ENCODE data around the gene MAST4.

The MAST4 gene

GRCh38 chr5:66969963-66970362 lies 373.8 kb downstream of the MAST4 start:
- no peak for DNase-seq

DNA sequence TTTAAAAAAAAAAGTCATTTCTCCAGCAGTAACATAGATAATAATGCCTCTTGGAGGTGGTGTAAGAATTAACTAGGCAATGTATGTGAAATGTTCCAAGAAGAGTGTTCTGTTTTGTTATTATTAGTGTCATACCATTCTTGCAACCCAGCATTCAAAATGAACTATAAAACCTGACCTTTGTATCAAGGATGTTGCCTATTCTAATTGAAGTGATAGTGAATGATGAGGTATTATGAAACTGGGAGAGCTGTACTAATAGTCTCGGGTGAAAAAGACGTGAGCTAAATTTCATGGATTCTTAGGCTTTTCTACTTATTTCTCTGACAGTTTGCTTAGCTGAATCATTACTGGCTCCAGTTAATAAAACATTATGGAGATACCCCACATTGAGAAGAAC lies 375.8 kb downstream of the MAST4 start:
- DNase-seq, result no peak

- no peak for DNase-seq
Observed at GRCh38 chr5:66974256-66974655, 378.1 kb downstream of the MAST4 start.

DNA sequence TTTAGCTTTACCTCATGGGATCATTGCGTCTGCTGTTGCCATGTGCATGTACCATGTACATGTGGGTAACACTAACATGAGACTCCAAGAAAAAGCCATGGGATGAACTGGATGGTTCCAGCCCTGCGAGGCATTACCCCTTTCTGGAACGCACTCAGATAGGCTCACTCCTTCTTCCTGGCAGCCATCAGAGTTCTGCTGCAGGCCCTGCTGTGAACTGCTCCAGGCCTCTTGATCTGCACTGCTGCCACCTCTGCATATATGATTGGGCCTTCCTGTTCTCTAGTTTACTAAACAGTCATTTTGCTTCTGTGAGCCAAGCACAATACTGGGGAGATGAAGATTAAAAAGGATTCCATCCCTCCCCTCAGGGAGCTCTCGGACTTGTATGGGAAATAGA lies 379.9 kb downstream of the MAST4 start:
- no peak for DNase-seq

GRCh38 chr5:66979738-66980137 lies 383.5 kb downstream of the MAST4 start:
- no peak for DNase-seq

- DNase-seq, result no peak
Observed at GRCh38 chr5:66981266-66982055, 385.3 kb downstream of the MAST4 start.

- DNase-seq, result no peak
Observed at GRCh38 chr5:66982056-66982387, 385.8 kb downstream of the MAST4 start.

- DNase-seq, result no peak
Observed at GRCh38 chr5:66982470-66982869, 386.3 kb downstream of the MAST4 start.

DNA sequence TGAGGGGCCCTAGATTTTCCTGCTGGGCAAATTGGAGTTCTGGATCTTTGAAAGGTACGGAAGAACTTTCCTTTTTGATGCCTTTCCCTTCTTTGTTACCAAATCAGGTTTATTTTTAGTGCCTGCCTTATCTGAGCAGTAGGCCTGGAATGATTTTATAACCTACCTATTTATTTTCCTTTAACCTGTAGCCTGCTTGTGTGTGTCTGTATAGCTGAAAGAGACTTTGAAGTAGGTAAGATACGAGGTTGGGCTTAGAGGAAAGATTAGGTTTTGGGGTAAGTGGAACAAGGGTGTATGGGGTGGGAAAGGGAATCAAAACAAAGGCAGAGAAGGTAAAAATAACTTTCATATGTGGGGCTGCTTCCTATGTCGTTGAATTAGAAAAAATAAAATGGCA lies 389.2 kb downstream of the MAST4 start:
- DNase-seq, result no peak

GRCh38 chr5:66986009-66986408 lies 389.8 kb downstream of the MAST4 start:
- no peak for DNase-seq

GRCh38 chr5:66986534-66986933 lies 390.3 kb downstream of the MAST4 start:
- DNase-seq, result no peak

DNA sequence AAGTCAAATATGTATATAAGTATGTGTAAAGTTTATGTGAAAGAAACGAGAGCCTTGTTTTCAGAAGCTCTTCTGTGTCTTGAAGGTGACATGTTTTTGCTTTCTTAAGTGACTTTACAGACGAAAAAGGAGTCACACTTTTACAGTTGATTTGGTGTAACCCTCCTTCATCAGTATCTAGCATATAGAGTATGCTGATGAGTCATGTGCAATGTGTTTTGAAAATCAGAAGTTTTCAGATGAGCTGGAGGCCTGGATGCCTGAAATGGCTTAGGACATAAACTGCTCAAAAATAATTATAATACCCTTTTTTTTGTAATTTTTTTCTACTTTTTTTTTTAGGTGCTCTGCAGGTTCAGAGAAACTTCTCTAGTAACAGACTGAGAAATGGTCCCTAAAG lies 390.9 kb downstream of the MAST4 start:
- no peak for DNase-seq

DNA sequence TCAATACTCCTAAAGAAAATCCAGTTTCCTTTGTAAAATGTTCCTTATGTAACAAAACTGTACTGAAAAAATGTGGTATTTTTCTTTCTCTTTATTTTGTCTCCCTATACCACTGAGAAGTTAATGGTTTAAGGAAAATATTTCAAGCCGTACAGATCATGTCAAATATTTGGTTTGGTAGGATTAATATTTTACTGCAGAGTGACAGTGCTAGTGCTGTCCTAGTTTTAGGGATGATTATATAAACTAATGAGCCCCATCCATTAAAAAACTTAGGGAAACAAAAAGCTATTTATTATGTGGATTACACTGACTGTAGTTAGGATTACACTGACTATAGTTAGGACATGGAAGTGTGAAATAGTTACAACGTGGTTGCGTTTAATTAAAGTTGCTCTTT lies 391.3 kb downstream of the MAST4 start:
- no peak for DNase-seq

GRCh38 chr5:66987949-66988838 lies 392.0 kb downstream of the MAST4 start:
- DNase-seq, result peak; percentile 52

DNA sequence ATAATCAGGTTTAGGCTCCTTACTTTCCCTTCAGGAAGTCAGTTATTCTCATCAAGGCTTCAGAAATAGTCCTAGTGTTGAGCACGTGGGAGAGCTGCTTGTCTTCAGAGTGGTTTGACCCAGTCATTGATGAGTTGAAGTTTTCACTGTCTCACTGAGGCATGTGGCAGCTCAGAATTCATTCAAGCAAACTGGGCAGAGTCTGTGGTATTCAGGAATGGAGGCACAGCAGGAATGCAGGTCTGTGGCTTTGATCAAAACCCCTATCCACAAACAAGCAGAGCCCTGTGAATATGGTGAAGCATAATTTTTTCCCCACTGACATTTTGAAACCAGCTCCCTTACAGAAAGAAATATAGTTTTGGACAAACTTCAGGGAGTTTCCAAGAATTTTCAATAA lies 393.1 kb downstream of the MAST4 start:
- no peak for DNase-seq

DNA sequence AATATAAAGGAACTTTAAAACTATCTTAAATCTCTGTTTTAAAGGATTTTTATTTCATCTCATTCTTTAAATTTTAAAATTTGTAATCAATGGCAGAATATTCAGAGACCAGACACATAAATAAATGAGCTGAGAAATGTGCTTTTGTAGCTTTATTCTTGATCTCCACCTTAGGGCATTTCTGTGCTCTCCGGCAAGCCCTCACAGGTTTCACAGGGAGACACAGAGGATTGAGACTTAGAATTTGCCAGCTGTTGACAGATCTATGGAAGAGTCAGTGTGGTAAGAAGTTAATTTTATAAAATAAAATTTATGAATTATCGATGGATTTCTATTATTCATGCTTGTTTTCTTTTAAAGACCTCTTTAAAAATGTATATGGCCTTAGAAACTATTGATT lies 393.6 kb downstream of the MAST4 start:
- no peak for DNase-seq

DNA sequence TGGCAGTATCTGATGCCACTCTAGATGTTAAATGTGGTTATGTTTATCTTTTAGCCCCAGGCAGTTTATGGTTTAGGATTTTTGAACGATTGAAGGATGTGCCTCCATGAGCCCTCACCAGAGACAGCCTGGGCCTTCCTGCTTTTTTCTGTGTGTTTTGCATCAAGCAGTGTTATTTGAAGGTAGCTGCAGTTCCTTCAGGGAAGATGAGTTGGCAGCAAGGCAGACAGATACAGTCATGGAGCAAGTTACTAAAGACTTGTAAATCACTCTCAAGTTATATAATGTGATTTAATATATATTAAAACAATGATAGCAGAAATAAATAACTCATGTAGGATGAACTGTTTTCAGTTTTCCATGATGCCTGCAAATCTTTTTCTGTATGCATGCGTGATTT lies 395.6 kb downstream of the MAST4 start:
- no peak for DNase-seq

DNA sequence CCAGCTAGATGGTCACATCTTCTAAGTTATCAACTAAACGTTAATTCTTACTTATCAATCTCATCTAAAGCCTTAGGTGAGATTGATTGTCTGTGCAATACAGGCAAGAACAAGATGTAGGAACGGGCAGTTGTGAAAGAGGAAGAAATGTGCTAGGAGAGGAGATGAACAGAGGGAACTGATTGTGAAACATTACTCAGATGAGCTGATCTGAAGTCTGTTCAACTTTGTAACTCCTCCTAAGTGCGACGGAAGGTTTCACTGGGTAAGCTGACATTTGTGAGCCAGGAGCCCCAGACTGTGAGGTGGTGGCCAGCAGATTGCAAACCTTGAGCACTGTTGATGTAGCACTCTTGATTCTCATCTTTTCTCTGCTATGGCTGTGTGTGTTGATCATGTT lies 396.4 kb downstream of the MAST4 start:
- no peak for DNase-seq

GRCh38 chr5:66993448-66993847 lies 397.3 kb downstream of the MAST4 start:
- DNase-seq, result no peak

DNA sequence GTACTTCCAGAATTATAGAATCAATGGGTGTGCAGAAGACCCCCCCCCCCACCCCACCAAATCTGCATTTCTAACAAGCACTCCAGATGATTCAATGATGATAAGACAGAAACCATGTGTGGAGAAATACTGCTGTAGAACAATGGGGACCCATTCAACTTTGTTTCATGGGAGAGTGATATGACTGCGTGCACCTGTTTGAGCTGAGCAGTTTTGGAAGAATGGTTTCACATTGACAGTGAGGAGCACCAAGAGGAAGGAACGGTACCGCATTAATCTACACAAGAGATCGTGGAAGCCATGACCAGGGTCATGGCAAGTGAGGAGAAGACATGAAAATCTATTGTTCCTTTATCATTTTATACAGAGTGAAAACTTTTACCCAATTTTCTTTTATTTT lies 397.7 kb downstream of the MAST4 start:
- no peak for DNase-seq

GRCh38 chr5:66994790-66995189 lies 398.6 kb downstream of the MAST4 start:
- DNase-seq, result no peak

GRCh38 chr5:67000794-67001475 lies 404.7 kb downstream of the MAST4 start:
- no peak for DNase-seq

- no peak for DNase-seq
Observed at GRCh38 chr5:67002832-67003684, 406.9 kb downstream of the MAST4 start.

Measured in CD4-positive, alpha-beta T cell treated with Interleukin-17A for 1 hour (primary cell).